Right cardiac atrium (tissue), 5 donors: ENCODE data around the gene GINS2. TPM values are rescaled to one million over a fixed set of nuclear protein-coding genes. Genes with fewer than 3 reads are reported as not detected.
A peak's percentile ranks its signal among the peaks of the same experiment; 100 is the strongest.

ENCODE experiments used
- ATAC-seq, 2 donors: fragments of 200-7000 bp; cut with Tn5 transposase; one replicate each; pipeline versions ENCODE4 v1.8.0 to v1.9.1; 2020; ENCODE audit warnings: moderate library complexity in 2 of 2, mild to moderate bottlenecking in 1 of 2
- DNase-seq, 3 donors: peaks; one replicate each; pipeline ENCODE4 v3.0.0-alpha.2; 2020
- H3K27ac ChIP-seq: one replicate; pipeline ENCODE4 v1.5.1; 2013; ENCODE audit warnings: mild to moderate bottlenecking, low read length, control low read depth, moderate library complexity
- H3K27me3 ChIP-seq: one replicate; pipeline ENCODE4 v1.6.1; 2013; ENCODE audit not compliant: control insufficient read depth, insufficient read depth
- H3K4me1 ChIP-seq: one replicate; pipeline ENCODE4 v1.6.1; 2013; ENCODE audit warnings: low read length; ENCODE audit not compliant: control insufficient read depth, insufficient read depth
- H3K4me3 ChIP-seq: one replicate; pipeline ENCODE4 v1.5.1; 2013; ENCODE audit warnings: low read length, control low read depth
- H3K9me3 ChIP-seq: one replicate; pipeline ENCODE4 v1.6.1; 2013; ENCODE audit warnings: low read length; ENCODE audit not compliant: control insufficient read depth
- WGBS: extraction: QIAGEN DNeasy Blood & Tissue Kit; methylation state at CpG from one replicate; pipeline ENCODE4 v1.1.7; 2013; 5-methylcytosine and 5-hydroxymethylcytosine counted together
- intact Hi-C, 4 donors: fragments of 100-400 bp; cut with DNase I; formaldehyde crosslinking; loops; one replicate each; pipeline versions ENCODE4 v1.11.0 to v1.14.0; 2022 to 2023
- polyA plus RNA-seq: library from polyadenylated mRNA; stranded (reverse); fragments of 200-250 nt; gene quantifications from one replicate; pipeline ENCODE4 v1.2.3, GENCODE V29; 2013
- total RNA-seq, 4 donors: library from RNA; stranded (reverse); fragmentation: NEBNext Ultra II Directional; extraction: Animal tissue kit (Norgen Biotek cat#: 25700); gene quantifications; one replicate each; pipeline ENCODE4 v1.2.1, GENCODE V29; 2021
- donor health status: healthy with polysubstance abuse.
- donor health status: DM: no; HTN: yes; CAD: no.
- donor health status: DM: no; HTN: no; CAD: no.
- donor health status: DM: no; HTN: yes; CAD: no; lungs with severe emphysema.
- donor health status: DM: yes; HTN: yes; CAD: no.

Gene GINS2
- total and polyA plus RNA-seq, 5 donors: 0.23 to 1.1 (median 0.37) TPM

DNA sequence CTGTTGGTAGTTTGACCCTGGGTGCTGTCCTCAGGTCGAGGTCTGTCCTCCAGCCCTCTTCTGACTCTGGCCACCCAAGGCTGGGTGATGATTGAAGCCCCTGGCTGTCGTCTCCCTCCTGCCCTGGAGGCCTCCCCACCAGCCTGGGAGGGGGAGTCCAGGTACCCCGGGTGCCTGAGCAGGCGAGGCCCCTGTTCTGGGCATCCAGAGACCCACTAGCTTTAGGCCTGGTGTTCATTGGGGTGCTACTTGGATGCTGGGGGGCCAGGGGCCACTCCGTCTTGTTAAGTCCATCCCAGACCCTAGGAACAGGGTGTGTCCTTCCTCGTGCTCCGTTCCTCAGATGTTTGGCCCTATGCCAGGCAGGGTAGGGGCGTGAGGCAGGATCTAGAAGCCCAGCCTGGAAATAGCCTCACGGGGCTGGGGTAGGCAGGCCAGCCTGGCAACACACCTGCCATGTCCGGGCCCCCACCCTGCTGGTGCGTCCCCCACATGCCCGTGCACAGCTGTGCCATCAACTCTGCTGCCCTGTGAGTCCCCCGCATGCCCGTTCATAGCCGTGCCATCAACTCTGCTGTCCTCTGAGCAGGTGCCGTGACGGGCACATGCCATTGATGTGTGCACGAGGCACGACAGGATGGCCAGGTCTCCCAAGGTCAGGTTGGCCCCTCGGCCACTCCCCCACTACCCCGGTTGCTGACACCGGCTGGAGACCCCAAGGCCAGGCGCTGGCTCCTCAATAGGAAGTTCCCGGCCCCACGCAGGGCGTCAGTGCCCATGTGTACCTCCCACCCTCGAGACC is 36.9 kb downstream of the GINS2 start:
- ATAC-seq: peak; percentile 1 to 13
- 66% methylated on average over 27 of the region's 27 CpGs for WGBS
- intact Hi-C loops: no loop called here

GRCh38 chr16:85650844-85651628 is 37.7 kb downstream of the GINS2 start:
- Histone ChIP-seq H3K4me3 (no peak overlapping the region), H3K4me1 (peaks cover 8% of the 10 kb centered on the region), H3K27ac (no peak overlapping the region), H3K9me3 (no peaks in the 10 kb centered on the region), H3K27me3 (no peaks in the 10 kb centered on the region)
- intact Hi-C loops: no loop called here
- 49% methylated on average over 39 of the region's 42 CpGs for WGBS
- peak; percentile 1 for ATAC-seq
- peak; percentile 54 to 85 (median 79) for DNase-seq

More for the DNA sequence above, 36.9 kb downstream of the GINS2 start:
- Histone ChIP-seq H3K4me3 (no peak overlapping the region), H3K27me3 (no peaks in the 10 kb centered on the region), H3K27ac (no peak overlapping the region), H3K9me3 (no peaks in the 10 kb centered on the region), H3K4me1 (peaks cover 8% of the 10 kb centered on the region)
- peak; percentile 37 to 65 (median 62) for DNase-seq

DNA sequence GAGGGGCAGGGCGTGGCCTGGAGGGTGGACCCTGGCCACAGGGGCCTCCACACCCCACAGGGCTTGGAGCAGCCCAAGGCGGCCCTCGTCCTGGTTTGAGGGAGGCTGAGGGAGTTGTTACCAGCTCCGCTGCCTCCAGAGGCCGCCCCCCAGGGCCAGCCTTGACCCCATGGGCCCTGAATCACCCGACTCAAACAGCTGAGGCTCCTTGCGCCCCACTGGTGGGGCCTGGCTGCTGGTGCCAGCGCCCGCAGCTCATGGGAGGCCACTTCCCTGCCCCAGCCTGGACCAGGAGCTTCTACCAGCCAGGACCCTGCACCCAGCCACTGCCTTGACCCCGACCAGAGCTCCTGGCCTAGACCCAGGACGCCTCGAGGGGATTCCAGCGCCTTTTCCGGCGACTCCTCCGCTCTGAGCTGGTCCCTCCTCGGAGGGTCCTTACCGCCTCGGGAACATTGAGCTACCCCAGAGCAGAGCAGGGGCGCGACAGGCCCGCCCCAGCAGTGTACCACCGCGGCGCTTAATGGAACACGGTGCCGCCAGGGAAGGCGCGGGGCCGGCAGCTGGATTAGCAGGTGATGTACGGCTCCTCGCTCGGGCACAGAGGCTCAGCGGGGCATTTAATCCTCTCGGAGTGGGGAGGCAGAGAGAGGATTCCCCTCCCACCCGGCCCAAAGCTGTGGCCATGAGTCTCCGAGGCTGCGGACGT is 38.5 kb downstream of the GINS2 start:
- 89% methylated on average over 39 of the region's 39 CpGs for WGBS
- H3K9me3 ChIP-seq: no peaks in the 10 kb centered on the region
- no peak overlapping the region for H3K27ac ChIP-seq
- H3K4me3 ChIP-seq: no peak overlapping the region
- H3K4me1 ChIP-seq: peaks cover 8% of the 10 kb centered on the region
- DNase-seq (peak; percentile 17 to 61 (median 57)), ATAC-seq (no peak)
- no peaks in the 10 kb centered on the region for H3K27me3 ChIP-seq
- intact Hi-C loops: no loop called here

GRCh38 chr16:85649411-85650134 is 39.2 kb downstream of the GINS2 start:
- no peak for ATAC-seq
- Histone ChIP-seq H3K27ac (no peak overlapping the region), H3K4me1 (peaks cover 8% of the 10 kb centered on the region), H3K27me3 (no peaks in the 10 kb centered on the region), H3K4me3 (no peak overlapping the region), H3K9me3 (no peaks in the 10 kb centered on the region)
- intact Hi-C loops: no loop called here
- WGBS: 82% methylated on average over 16 of the region's 16 CpGs
- DNase-seq: peak in 2 of 3 donors; percentile 33 to 36

- Histone ChIP-seq H3K27me3 (no peaks in the 10 kb centered on the region), H3K4me1 (peaks cover 8% of the 10 kb centered on the region), H3K4me3 (no peak overlapping the region), H3K27ac (no peak overlapping the region), H3K9me3 (no peaks in the 10 kb centered on the region)
- 79% methylated on average over 14 of the region's 14 CpGs for WGBS
- ATAC-seq (no peak), DNase-seq (peak in 2 of 3 donors; percentile 34 to 40)
- intact Hi-C loops: no loop called here
These were observed 39.9 kb downstream of the GINS2 start for GRCh38 chr16:85648805-85649204.

GRCh38 chr16:85648070-85648714 is 40.6 kb downstream of the GINS2 start:
- H3K4me1 ChIP-seq: peaks cover 8% of the 10 kb centered on the region
- no peaks in the 10 kb centered on the region for H3K27me3 ChIP-seq
- 88% methylated on average over 26 of the region's 26 CpGs for WGBS
- H3K9me3 ChIP-seq: no peaks in the 10 kb centered on the region
- H3K27ac ChIP-seq: no peak overlapping the region
- DNase-seq (peak in 2 of 3 donors; percentile 41 to 55), ATAC-seq (no peak)
- intact Hi-C loops: no loop called here
- no peak overlapping the region for H3K4me3 ChIP-seq

- DNase-seq (peak in 1 of 3 donors; percentile 24), ATAC-seq (no peak)
- Histone ChIP-seq H3K9me3 (no peaks in the 10 kb centered on the region), H3K27me3 (no peaks in the 10 kb centered on the region), H3K27ac (no peak overlapping the region), H3K4me3 (no peak overlapping the region), H3K4me1 (peaks cover 6% of the 10 kb centered on the region)
- intact Hi-C loops: no loop called here
- WGBS: 96% methylated on average over 15 of the region's 15 CpGs
These were observed 41.8 kb downstream of the GINS2 start for GRCh38 chr16:85646976-85647375.

GRCh38 chr16:85646358-85646907 is 42.3 kb downstream of the GINS2 start:
- WGBS: 88% methylated on average over 17 of the region's 17 CpGs
- H3K27ac ChIP-seq: no peak overlapping the region
- H3K4me1 ChIP-seq: peaks cover 2% of the 10 kb centered on the region
- no peak for ATAC-seq
- no peaks in the 10 kb centered on the region for H3K27me3 ChIP-seq
- no peak for DNase-seq
- H3K9me3 ChIP-seq: no peaks in the 10 kb centered on the region
- intact Hi-C loops: no loop called here
- no peak overlapping the region for H3K4me3 ChIP-seq

GRCh38 chr16:85645021-85645589 is 43.6 kb downstream of the GINS2 start:
- Histone ChIP-seq H3K4me1 (no peaks in the 10 kb centered on the region), H3K27ac (no peak overlapping the region), H3K4me3 (no peak overlapping the region), H3K9me3 (no peaks in the 10 kb centered on the region), H3K27me3 (no peaks in the 10 kb centered on the region)
- no peak for DNase-seq
- ATAC-seq: no peak
- WGBS: 87% methylated on average over 19 of the region's 19 CpGs
- intact Hi-C loops: no loop called here
